Mononuclear cell (primary cell): ENCODE results near the gene SIVA1. TPM values are rescaled to one million over a fixed set of nuclear protein-coding genes. Genes with fewer than 3 reads are reported as not detected.

Experiments used
- H3K27me3 ChIP-seq: 2 replicates; pipeline ENCODE4 v1.6.0; 2011; ENCODE audit warnings: low read length, control low read depth; ENCODE audit not compliant: insufficient read depth
- H3K4me1 ChIP-seq: 2 replicates; pipeline ENCODE4 v1.5.1; 2011; ENCODE audit warnings: mild to moderate bottlenecking, low read length, control low read depth; ENCODE audit not compliant: insufficient read depth
- H3K4me3 ChIP-seq: 2 replicates; pipeline ENCODE4 v1.5.1; 2011; ENCODE audit warnings: mild to moderate bottlenecking, low read length, moderate library complexity
- H3K9me3 ChIP-seq: 2 replicates; pipeline ENCODE4 v1.5.1; 2011; ENCODE audit warnings: low read depth, mild to moderate bottlenecking, control low read depth, low read length
- total RNA-seq: library from RNA; depleted of rRNA; stranded (reverse); fragments of >200 nt; gene quantifications from one replicate; pipeline ENCODE4 v1.2.3, GENCODE V29; 2012

SIVA1 gene
- total RNA-seq, 1 donor, result 66.9 TPM

- Histone ChIP-seq H3K9me3 (no peaks in the 10 kb centered on the region), H3K4me1 (peaks cover 34% of the 10 kb centered on the region), H3K4me3 (no peak overlapping the region), H3K27me3 (no peaks in the 10 kb centered on the region)
Observed at GRCh38 chr14:104786091-104786586, 33.2 kb downstream of the SIVA1 start.

DNA sequence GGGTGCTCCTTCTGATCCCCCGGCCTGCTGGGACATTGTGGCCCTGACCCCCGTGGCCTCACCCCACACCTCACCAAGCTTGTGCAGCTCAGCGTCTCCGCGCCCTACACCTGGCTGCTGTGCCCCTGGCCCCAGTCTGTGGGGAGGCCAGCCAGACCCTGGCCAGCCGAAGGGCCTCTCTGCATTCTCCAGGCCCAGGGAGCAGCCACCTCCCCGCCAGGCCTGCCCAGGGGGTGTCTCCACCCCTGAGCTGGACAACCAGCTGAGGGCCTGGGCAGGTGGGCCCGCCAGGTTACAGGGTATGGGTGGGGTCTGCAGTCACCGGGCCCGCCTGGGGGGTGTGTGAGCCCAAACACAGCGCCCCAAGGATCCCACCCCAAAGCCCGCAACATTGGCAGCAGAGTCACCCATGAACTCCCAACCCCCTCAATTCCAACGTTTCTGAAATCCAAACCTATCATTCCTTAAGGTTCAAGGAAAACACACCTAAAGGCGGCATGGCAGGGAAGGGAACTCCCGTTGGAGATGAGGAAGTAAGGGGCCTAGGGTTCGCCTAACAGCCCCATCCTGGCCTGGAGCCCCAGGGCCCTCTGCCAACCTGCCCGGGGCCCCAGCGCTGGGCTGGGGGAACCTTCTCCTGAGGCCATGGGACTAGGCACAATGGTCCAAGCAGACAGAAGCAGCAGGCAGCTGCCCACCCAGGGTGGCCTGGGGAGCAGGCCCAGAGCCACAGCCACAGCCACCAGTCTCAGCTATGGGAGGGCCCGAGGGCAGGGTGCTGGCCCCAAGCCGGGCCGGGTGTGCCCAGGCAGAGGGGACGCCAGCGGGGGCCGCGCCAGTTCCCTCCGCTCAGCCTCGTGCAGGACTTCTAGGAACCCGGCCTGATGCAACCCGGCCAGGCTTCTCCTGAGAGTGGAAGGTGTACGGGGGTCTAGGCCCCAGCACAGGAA is 34.1 kb downstream of the SIVA1 start:
- no peak overlapping the region for H3K4me3 ChIP-seq

DNA sequence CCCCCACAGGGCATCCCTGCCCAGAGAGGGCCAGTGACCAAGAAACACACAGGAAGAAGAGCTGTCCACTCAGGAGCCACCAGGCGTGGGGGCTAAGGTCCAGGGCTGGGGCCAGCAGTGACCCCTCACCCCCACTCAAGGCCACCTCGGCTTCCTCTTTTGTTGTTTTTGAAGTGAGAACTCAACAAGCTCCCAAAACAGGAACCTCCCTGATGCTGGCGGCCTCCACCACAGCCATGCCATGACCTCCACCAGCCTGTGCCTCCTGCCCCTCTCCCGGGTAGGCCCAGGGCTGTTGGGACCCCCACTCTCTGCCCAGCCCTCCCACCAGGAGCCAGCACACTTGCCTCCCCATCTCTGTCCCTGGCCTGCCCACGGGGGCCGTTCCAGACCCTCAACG is 34.8 kb downstream of the SIVA1 start:
- Histone ChIP-seq H3K4me1 (peaks cover 38% of the 10 kb centered on the region), H3K4me3 (no peak overlapping the region), H3K27me3 (no peaks in the 10 kb centered on the region), H3K9me3 (no peaks in the 10 kb centered on the region)

More for the DNA sequence above, 34.1 kb downstream of the SIVA1 start:
- Histone ChIP-seq H3K27me3 (no peaks in the 10 kb centered on the region), H3K4me1 (peaks cover 34% of the 10 kb centered on the region), H3K9me3 (no peaks in the 10 kb centered on the region)

DNA sequence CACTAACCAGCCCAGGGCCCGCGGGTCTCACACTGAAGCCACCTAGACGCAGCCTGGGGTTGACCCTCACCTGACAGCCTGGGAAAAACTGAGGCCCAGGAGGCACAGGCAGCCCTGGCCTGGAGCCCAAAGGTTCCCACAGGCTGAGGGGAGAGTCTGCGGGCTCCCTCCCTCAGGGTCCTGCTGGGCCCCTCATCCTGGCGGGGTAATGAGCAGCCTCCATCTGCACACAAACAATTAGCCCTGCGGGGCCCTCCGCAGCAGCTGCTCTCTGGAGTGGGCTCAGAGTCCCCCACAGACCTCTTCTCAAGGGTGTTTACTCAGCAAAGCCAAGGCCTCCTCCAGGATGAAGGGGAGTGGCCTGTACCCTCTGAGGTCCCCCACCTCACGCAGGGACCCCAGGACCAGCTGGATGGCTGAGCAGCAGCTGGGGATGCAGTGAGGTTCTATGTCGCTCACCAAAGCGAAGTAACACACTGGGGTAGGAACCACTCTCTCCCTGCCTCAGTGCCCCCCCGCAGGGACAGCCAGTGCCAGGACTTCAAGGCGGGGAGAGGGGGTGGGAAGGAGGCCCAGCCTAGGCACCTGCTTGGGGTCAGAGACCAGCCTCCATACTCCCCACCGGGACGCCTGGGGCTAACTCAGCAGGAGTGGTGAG is 35.3 kb downstream of the SIVA1 start:
- Histone ChIP-seq H3K4me3 (no peak overlapping the region), H3K27me3 (no peaks in the 10 kb centered on the region), H3K4me1 (peaks cover 43% of the 10 kb centered on the region), H3K9me3 (no peaks in the 10 kb centered on the region)

GRCh38 chr14:104788873-104789663 is 36.1 kb downstream of the SIVA1 start:
- Histone ChIP-seq H3K4me3 (no peak overlapping the region), H3K27me3 (no peaks in the 10 kb centered on the region), H3K9me3 (no peaks in the 10 kb centered on the region), H3K4me1 (peaks cover 51% of the 10 kb centered on the region)

GRCh38 chr14:104789752-104790743 is 37.1 kb downstream of the SIVA1 start:
- peaks cover 60% of the 10 kb centered on the region for H3K4me1 ChIP-seq
- H3K9me3 ChIP-seq, result no peaks in the 10 kb centered on the region
- H3K27me3 ChIP-seq, result no peaks in the 10 kb centered on the region
- H3K4me3 ChIP-seq, result no peak overlapping the region

GRCh38 chr14:104791425-104791824 is 38.5 kb downstream of the SIVA1 start:
- no peak overlapping the region for H3K4me3 ChIP-seq
- no peaks in the 10 kb centered on the region for H3K27me3 ChIP-seq
- H3K9me3 ChIP-seq, result no peaks in the 10 kb centered on the region
- peaks cover 61% of the 10 kb centered on the region for H3K4me1 ChIP-seq

- Histone ChIP-seq H3K9me3 (no peaks in the 10 kb centered on the region), H3K4me1 (peaks cover 53% of the 10 kb centered on the region)
Observed at GRCh38 chr14:104792101-104792884, 39.3 kb downstream of the SIVA1 start.

GRCh38 chr14:104792945-104793702 is 40.2 kb downstream of the SIVA1 start:
- no peaks in the 10 kb centered on the region for H3K27me3 ChIP-seq
- peaks cover 44% of the 10 kb centered on the region for H3K4me1 ChIP-seq
- no peak overlapping the region for H3K4me3 ChIP-seq
- H3K9me3 ChIP-seq, result no peaks in the 10 kb centered on the region

More at GRCh38 chr14:104792101-104792884, 39.3 kb downstream of the SIVA1 start:
- no peak overlapping the region for H3K4me3 ChIP-seq
- no peaks in the 10 kb centered on the region for H3K27me3 ChIP-seq

DNA sequence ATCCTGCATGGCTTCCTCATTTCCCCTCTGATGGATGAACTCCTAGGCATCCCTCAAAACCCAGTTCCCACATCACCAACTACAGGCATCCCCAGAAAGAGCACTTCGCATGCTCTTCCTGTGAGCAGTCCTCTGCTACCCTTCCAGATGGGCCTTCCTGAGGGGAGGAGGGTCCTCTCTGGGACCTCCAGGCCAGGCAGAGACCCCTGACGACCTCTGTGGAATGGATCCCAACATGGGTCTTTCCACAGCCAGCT is 40.7 kb downstream of the SIVA1 start:
- Histone ChIP-seq H3K27me3 (no peaks in the 10 kb centered on the region), H3K4me3 (no peak overlapping the region), H3K9me3 (no peaks in the 10 kb centered on the region), H3K4me1 (peaks cover 39% of the 10 kb centered on the region)

DNA sequence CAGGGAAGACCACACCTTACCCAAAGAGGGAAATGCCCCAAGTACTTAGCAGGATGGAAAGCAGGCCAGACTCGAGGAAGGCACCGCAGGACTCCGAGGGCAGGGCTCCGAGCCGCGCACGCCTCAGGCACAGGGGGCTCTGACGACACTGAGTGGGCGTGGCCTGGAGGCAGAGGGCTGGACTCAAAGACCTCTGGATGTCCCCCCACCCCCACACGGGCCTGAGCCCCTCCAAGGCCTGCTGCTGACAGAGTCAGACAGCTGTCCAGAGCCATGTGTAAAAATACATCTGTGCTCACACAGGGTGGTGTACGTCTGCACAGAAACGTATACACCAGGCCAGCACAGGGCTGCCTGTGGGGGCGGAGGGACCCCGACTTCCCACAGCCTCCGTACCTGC is 41.2 kb downstream of the SIVA1 start:
- peaks cover 35% of the 10 kb centered on the region for H3K4me1 ChIP-seq

DNA sequence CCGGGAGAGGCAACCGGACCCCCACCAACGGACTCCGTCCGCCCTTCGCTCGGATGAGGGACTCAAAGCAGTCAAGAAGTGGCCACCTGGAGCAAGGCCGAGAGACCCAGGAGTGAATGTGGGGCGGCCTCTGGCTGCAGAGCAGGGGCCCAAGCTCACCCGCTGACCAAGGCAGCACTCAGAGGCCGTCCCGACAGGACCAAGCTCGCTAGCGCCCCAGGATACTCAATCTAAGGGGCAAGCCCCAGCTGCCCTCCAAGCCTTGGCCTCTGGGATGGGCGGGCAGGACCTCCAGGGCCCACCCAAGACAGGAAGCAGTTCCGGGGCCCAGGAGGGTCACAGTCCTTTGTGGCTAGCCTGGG is 41.7 kb downstream of the SIVA1 start:
- H3K4me1 ChIP-seq, result peaks cover 33% of the 10 kb centered on the region

More for the DNA sequence above, 41.2 kb downstream of the SIVA1 start:
- Histone ChIP-seq H3K9me3 (no peaks in the 10 kb centered on the region), H3K4me3 (peak overlapping the region; percentile 57), H3K27me3 (no peaks in the 10 kb centered on the region)

More for the DNA sequence above, 41.7 kb downstream of the SIVA1 start:
- peak overlapping the region; percentile 57 for H3K4me3 ChIP-seq
- H3K27me3 ChIP-seq, result no peaks in the 10 kb centered on the region
- H3K9me3 ChIP-seq, result no peaks in the 10 kb centered on the region
